Germinal center (tissue), 1 donor: ENCODE data around the gene ARAF.
"Not testable (repeated sequence)": the region's sequence is repeated elsewhere in the genome, so short reads cannot be mapped to it uniquely, and the experiment has no call there.

ENCODE experiments used
- DNase-seq: peaks from one replicate; pipeline ENCODE4 v3.0.0; 2012; ENCODE audit warnings: mixed read lengths, low spot score

The ARAF gene

GRCh38 chrX:47560934-47561658, at the start of gene ARAF:
ARAF (plus strand) TSS chrX:47561205; CDS start chrX:47562968, 1,763 bp downstream.
- peak; percentile 93 for DNase-seq

GRCh38 chrX:47512383-47512782, 48.6 kb upstream of the ARAF start:
- not testable (repeated sequence) for DNase-seq

DNA sequence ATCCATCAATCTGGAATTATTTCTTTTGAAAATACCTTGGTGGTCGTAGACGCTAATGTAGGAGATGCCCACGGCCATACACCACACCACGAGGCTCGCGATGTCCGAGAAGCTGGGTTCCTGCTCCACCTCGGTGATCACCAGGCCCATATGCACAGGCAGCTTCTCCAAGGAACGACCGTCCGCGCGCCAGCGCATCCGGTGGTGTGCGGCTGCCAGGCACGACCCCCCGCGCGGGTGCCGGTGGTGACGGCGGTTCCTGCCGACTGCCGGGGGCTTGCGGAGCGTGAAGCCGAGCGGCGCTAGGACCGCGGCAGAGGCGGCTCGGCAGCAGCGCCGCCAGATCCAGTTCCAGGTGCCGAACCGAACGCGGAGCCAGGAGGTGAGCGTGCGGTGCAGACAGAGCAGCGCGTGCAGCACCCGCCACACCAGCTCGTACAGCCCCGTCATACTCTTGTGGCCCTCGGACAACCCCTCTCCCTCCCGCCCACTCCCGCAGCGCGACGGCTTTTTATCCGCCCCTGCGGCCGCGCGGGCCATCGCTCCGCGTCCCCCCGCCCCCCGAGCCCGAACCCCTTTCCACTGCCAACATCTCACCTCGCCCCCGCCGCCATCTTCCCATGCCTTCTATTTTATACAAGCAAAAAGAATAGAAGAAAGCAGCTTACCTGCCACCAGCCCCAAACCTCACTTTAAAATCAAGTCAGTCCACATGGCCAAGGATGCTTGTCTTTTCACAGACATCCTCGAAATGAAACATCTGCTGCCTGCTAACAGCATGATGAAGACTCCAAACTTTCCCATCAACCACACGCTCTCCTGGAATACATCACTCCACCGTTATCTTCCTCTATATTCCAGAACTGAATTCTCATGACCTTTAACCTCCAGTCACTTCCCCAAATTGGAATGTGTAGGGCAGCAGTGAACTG, 47.7 kb upstream of the ARAF start:
- not testable (repeated sequence) for DNase-seq

- no peak for DNase-seq
Measured at GRCh38 chrX:47514533-47515235, 46.3 kb upstream of the ARAF start.

GRCh38 chrX:47515941-47516665, 44.9 kb upstream of the ARAF start:
- DNase-seq, result no peak

DNA sequence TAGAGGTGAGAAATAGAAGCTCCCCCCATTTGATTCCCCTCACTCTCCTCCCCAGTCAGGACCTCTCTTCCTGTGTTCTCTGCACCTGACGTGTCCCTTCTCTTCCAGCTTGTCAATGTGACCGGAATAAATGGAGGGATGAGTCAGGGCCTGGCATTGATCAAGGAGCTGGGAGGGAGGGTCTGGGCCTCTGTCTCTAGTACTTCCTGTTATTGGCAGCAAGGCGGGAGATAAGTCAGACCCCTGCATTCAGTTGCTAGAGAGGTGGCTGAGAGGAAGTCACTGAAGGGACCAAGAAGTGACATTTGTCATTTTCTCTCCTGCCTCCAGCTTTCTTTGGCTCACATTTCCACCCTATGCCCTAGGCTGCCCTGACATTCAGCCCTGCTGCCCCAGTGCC, 42.9 kb upstream of the ARAF start:
- DNase-seq, result no peak

DNA sequence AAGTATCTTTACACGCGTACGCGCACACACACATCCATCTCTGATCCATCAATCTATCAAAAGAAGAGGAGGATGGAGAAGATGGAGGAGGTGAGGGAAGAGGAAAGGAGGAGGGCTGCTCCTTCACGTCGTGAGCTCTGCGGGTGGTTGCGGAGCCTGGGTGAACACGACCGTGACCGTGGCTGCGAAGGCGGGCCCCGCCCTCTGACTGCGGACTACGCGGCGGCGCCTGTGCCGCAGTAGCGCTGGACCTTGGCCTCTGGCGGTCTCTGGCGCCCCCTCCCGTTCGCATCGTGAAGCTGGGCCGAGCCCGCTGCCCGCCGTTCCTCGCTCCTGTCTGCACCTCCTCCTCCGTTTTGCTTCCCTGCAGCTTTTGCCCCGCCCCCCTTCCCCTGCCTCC, 37.7 kb upstream of the ARAF start:
- peak; percentile 81 for DNase-seq

GRCh38 chrX:47523713-47524166, 37.3 kb upstream of the ARAF start:
- no peak for DNase-seq

GRCh38 chrX:47529548-47529947, 31.5 kb upstream of the ARAF start:
- DNase-seq, result no peak

DNA sequence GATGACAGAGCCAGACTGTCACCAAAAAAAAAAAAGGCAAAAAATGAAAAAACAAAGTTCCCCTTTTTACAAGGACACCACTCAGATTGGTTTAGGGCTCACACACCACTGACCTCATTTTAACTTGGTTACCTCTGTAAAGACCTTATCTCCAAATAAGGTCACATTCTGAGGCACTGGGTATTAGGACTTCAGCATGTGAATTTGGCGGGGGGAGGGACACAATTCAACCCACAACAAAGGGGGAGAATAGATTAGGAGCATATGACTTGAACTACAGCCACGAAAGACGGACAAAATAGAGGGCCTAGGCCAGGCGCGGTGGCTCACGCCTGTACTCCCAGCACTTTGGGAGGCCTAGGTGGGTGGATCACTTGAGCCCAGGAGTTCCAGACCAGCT, 31.0 kb upstream of the ARAF start:
- no peak for DNase-seq

DNA sequence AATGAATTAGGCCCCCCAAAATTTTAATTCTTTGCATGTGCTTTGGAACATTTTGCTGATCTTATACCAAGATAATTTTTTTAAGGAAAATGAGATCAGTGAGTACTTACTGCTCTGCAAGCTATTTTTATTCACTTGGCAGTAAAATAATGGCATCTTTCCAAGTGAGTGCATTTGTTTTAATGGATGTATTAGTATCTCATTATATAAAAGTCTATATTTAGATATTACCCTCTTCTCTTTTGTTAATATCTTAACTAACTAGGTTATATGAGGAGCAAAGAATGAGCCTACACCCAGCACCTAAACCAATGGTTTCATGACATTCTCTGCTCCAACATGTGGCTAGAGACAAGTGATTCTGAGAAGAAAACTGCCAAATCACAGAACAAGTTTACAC, 21.1 kb upstream of the ARAF start:
- no peak for DNase-seq

DNA sequence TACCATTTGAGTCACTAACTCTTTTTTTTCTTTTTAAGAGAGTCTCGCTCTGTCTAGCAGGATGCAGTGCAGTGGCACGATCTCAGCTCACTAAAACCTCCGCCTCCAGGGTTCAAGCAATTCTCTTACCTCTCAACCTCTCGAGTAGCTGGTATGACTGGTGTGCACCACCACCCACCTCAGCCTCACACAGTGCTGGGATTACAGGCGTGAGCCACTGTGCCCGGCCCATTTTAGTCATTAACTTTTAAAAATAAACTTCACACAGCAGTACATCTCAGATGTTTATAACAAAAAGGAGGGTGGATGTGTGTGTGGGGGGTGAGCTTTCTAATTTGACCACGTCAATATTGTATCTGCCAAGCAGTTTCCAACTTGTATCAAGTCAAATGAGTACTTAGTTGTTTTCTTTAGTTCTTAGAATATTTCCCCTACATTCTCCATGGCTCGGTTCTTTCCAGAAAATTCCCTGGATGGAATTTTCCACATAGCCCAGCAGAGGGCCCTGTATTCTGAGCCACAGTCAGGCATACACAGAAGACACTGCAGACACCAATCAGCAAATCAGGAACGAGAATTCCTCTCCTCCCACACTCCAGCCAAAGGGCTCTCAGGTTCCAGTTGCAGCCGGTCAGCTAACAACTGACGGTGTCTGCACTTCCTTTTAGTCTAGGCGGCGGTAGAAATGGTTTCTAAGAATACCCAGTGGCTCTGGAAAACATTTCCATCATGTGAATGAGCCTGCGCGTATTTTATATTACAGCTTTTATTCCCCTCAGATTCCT, 20.1 kb upstream of the ARAF start:
- DNase-seq, result no peak

GRCh38 chrX:47543496-47543895, 17.5 kb upstream of the ARAF start:
- no peak for DNase-seq

DNA sequence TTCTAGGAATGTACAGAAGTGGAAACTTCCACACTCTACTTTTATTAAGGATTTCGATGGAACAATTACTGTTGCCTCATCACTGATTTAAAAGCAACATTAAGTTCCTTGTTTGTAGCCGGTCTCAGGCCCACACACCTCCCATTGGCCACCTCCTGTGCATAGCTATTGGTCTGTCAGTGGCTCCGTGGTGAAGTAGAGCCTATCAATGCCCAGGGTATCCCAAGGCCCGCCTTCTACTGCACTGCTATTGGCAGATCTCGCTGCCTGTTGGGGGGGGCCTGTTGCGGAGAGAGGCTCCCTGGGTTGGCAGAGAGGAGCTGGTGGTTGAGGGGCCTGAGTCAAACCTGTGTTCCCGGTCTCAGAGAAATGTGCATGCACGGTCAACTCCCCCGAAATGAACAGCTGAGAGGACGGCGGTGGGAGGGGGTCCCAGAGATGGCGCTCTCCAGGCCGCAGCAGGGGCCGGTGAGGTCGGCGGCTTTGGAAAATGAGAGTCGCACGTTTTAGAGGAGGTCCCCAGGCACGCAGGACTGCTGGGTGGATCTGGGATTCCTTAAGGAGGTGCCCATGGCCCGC, 4.9 kb upstream of the ARAF start:
- DNase-seq, result peak; percentile 78

DNA sequence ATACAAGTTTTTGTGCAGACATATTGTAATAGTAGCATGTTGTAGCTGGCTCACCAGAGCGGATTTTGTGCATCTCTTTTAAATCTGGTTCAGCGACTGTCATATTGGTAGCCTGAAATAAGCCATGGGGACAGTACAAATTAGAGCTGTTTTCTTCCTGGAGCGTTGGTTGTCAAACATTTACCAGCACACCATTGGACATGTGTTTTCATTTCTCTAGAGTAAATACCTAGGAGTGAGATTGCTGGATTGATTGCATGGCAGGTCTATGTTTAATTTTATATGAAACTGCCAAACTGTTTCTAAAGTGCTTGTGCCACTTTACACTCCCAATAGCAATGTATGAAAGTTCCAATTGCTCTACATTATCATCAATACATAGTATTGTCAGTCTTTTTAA, 2.6 kb upstream of the ARAF start:
- no peak for DNase-seq

DNA sequence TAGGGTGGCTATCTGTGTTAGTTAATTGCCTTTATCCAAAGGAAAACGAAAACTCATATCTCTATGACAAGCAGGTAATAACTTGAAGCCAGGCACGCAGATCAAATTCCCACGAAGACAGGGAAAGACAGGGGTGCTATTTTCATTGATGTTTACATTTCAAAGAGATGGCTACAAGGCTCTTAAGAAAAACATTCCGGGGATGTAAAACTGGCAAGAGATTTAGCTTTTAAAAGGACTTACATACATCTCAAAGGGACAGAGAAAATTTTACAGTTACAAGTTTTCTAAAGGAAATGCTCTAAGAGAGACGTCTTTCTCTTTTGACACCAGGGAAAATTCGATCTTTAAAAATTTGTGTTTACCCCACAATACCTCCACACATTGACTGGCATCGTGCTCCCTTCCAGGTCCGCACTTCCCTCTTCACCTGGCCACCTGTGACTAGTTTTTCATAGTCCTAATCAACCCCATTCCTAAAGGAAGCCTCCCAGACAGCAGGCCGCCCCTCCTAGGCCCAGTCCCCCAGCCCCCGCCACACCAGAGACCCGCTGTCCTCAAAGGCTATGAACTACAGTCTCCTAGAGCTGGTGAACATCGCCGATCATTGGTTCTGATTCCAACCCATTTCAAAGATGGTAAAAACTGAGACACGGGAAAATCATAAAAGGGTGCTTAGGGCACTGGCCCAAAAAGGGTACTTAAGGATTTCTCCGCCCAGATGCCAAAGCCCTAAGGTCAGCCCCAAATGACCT, 649 bp upstream of the ARAF start:
- no peak for DNase-seq

- no peak for DNase-seq
Measured at GRCh38 chrX:47561659-47562151, 700 bp downstream of the ARAF start.

DNA sequence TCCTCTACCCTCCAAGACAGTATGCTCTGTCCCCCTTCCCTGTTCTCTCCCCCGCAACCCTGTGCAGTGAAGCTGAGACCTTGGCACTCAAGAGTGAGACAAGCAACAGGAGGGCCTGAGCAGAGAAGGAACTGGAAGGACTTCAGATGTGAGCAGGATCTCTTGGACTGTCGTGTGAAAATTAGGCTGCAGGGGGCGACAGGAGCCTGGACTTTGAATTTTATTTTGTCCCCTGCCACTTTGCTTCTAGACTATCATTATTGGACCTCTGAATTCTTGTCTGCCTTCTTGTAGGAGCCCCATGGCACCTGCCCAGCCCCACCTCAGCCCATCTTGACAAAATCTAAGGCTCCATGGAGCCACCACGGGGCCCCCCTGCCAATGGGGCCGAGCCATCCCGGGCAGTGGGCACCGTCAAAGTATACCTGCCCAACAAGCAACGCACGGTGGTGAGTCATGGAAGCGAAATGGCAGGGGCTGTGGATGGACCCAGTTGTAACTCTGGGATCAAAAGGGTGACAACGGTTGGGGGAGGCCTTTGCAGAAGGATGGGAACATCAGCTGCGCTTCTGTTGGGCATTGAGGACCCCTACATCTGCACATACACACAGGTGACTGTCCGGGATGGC, 1.7 kb downstream of the ARAF start:
- no peak for DNase-seq

DNA sequence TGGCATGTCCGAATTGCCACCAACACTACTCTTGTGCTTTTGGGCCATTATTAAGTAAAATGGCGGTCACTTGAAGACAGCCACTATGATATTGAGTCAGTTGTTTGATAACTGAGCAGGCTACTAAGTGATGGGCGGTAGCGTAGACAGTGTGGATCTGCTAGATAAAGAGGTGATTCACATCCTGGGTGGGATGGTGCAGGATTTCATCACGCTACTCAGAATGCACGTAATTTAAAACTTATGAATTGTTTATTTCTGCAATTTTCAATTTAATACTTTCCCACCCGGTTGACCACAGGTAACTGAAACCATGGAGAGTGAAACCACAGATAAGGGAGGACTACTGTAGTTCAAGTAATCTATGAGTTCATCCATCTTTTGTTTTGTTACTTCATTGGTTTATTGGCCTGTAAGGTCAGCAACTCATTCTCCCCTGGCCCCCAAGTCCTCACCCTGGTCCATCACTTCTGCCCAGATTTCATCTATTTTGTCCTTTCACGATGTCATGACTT, 2.9 kb downstream of the ARAF start:
- DNase-seq, result no peak
